PFSK-1 (cell line): Measurements from ENCODE around the gene SLCO3A1.

Experiments used
- FOXP2 ChIP-seq: optimal IDR thresholded peaks from 2 replicates; pipeline ENCODE3; 2011; ENCODE audit warnings: borderline replicate concordance, control low read depth, inconsistent platforms; ENCODE audit not compliant: insufficient read depth; ENCODE audit errors: extremely low read length, extremely low read depth
- POLR2AphosphoS5 ChIP-seq: IDR thresholded peaks from 2 replicates; pipeline ENCODE4 v1.6.1; 2012; ENCODE audit warnings: low read depth, mild to moderate bottlenecking, control low read depth, low read length, moderate library complexity
- REST ChIP-seq, 2 experiments: IDR thresholded peaks; 2 replicates each; pipeline versions ENCODE4 v1.6.1 to v1.8.0; 2011 to 2012; ENCODE audit warnings: low read depth in 2 of 2, low read length in 2 of 2, control low read depth in 1 of 2, inconsistent platforms in 1 of 2, mild to moderate bottlenecking in 1 of 2, moderate library complexity in 1 of 2; ENCODE audit not compliant: insufficient read depth in 1 of 2
- SIN3A ChIP-seq: IDR thresholded peaks from 2 replicates; pipeline ENCODE4 v1.6.1; 2012; ENCODE audit warnings: mild to moderate bottlenecking, low read length, moderate library complexity, borderline replicate concordance; ENCODE audit not compliant: insufficient read depth
- TAF1 ChIP-seq: IDR thresholded peaks from 2 replicates; pipeline ENCODE4 v1.6.1; 2012; ENCODE audit warnings: low read length, control low read depth, borderline replicate concordance; ENCODE audit not compliant: insufficient read depth

Gene SLCO3A1

GRCh38 chr15:91924183-91924582 is 70.7 kb downstream of the SLCO3A1 start:
- TF ChIP-seq REST (IDR thresholded peaks at IDR 0.05; ENCODE audit: insufficient read depth in 1 of 2, low read depth in 2 of 2, low read length in 2 of 2), result no peak
- TF ChIP-seq POLR2AphosphoS5, result no peak
- no peak for TF ChIP-seq TAF1
- no peak for TF ChIP-seq SIN3A
- TF ChIP-seq FOXP2, result no peak

GRCh38 chr15:91924837-91925495 is 71.5 kb downstream of the SLCO3A1 start:
- TF ChIP-seq REST (IDR thresholded peaks at IDR 0.05; ENCODE audit: insufficient read depth in 1 of 2, low read depth in 2 of 2, low read length in 2 of 2) (no peak), SIN3A (no peak), FOXP2 (no peak), TAF1 (no peak), POLR2AphosphoS5 (no peak)

GRCh38 chr15:91925794-91926193 is 72.3 kb downstream of the SLCO3A1 start:
- TF ChIP-seq REST (IDR thresholded peaks at IDR 0.05; ENCODE audit: insufficient read depth in 1 of 2, low read depth in 2 of 2, low read length in 2 of 2) (no peak), FOXP2 (no peak), TAF1 (no peak), SIN3A (no peak), POLR2AphosphoS5 (no peak)

- TF ChIP-seq POLR2AphosphoS5 (no peak), SIN3A (no peak), TAF1 (no peak), FOXP2 (no peak), REST (IDR thresholded peaks at IDR 0.05; ENCODE audit: insufficient read depth in 1 of 2, low read depth in 2 of 2, low read length in 2 of 2) (no peak)
These were observed 73.4 kb downstream of the SLCO3A1 start for GRCh38 chr15:91926908-91927270.

- TF ChIP-seq FOXP2 (no peak), POLR2AphosphoS5 (no peak), REST (IDR thresholded peaks at IDR 0.05; ENCODE audit: insufficient read depth in 1 of 2, low read depth in 2 of 2, low read length in 2 of 2) (no peak), TAF1 (no peak), SIN3A (no peak)
These were observed 74.1 kb downstream of the SLCO3A1 start for GRCh38 chr15:91927585-91927984.
